Testis (tissue), 3 donors: ENCODE measurements around the gene MAGI2. TPM values are rescaled to one million over a fixed set of nuclear protein-coding genes. Genes with fewer than 3 reads are reported as not detected.

ENCODE experiments used
- DNase-seq: peaks from one replicate; pipeline ENCODE4 v3.0.0-alpha.2; 2019
- H3K27ac ChIP-seq, 2 donors: fragments of 200-600 bp; sonication (generic); one replicate each; pipeline ENCODE4 v1.5.1; 2019
- H3K27me3 ChIP-seq: fragments of 200-600 bp; sonication (generic); one replicate; pipeline ENCODE4 v1.5.1; 2019
- H3K36me3 ChIP-seq: fragments of 200-600 bp; sonication (generic); one replicate; pipeline ENCODE4 v1.5.1; 2017; ENCODE audit warnings: low read depth; ENCODE audit errors: missing control alignments
- H3K4me1 ChIP-seq: fragments of 200-600 bp; sonication (generic); one replicate; pipeline ENCODE4 v1.5.1; 2019
- H3K4me3 ChIP-seq, 2 donors: fragments of 200-600 bp; sonication (generic); one replicate each; pipeline ENCODE4 v1.5.1; 2017 to 2019
- H3K9me3 ChIP-seq: fragments of 200-600 bp; sonication (generic); one replicate; pipeline ENCODE4 v1.5.1; 2017
- POLR2A ChIP-seq: fragments of 450-650 bp; IDR thresholded peaks from one replicate; pipeline ENCODE4 v1.6.1; 2017; ENCODE audit warnings: antibody characterized with exemption, mild to moderate bottlenecking, moderate library complexity
- WGBS, 2 donors: methylation state at CpG; one replicate each; pipeline ENCODE4 v1.1.5; 2018; 5-methylcytosine and 5-hydroxymethylcytosine counted together
- intact Hi-C: fragments of 100-400 bp; cut with DNase I; formaldehyde crosslinking; loops from one replicate; pipeline ENCODE4 v1.15.1; 2023; ENCODE audit warnings: low total_unique reads
- polyA plus RNA-seq: library from polyadenylated mRNA; stranded (reverse); fragments of 350-450 nt; fragmentation: Illumina TruSeq; extraction: RNeasy Lipid Tissue Mini Kit (QIAGEN cat#74804); gene quantifications from one replicate; pipeline ENCODE4 v1.2.3, GENCODE V29; 2014; ENCODE audit warnings: low read depth, low replicate concordance; ENCODE audit not compliant: insufficient read depth
- total RNA-seq, 2 donors: library from RNA; depleted of rRNA; stranded (reverse); fragments of >200 nt; gene quantifications; one replicate each; pipeline ENCODE4 v1.2.3, GENCODE V29; 2016
- TF ChIP-seq, protein P1 (sequence below), 3 experiments: fragments of 450-650 bp in 2 of 3; fragments of 200-600 bp in 1 of 3; sonication (generic) in 1 of 3; IDR thresholded peaks; one replicate each; pipeline ENCODE4 v1.5.1; 2016 to 2019; ENCODE audit warnings: antibody characterized with exemption in 3 of 3, mild to moderate bottlenecking in 2 of 3, moderate library complexity in 1 of 3

MAGI2 gene
- total and polyA plus RNA-seq, 3 donors from 2014 or later, result 11.2 to 13.1 (median 12.4) TPM

DNA sequence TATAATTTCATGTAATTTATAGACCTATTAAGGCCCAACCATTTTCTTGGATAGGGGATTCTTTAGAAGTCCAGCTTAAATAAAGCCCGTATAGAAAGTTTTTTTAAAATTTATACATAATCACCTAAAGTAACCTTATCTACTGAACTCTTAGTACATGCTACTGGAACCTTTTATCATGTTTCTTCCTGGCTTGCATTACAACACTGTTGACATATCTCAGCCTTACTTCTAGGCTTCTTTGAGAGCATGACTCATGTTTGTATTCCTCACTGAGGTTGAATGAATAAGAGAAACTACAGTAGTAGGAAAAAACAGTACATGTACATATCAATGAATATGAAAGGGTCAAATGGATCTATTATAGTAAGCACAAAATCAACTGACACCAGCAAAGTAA is 8.2 kb upstream of the MAGI2 start:
- WGBS, 2 donors, result 83 to 88% methylated on average over 1 of the region's 1 CpG
- DNase-seq, result no peak

DNA sequence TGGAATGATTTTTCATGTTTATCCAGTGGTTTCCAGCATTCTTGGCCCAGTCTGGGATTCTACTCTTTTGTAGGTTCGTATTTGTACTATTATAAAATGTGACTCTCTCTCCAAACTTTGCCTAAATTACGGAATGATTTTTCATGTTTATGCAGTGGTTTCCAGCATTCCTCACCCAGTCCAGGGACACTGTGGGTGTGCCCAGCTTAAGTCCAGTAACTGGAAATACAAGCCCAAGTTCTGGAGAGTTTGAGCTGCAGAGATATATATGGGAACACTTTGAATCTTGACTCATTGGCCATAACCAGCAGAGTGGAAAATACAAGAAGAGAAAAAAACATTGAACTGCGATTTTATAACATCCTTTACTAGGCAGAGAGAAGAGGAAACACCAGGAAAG is 5.9 kb upstream of the MAGI2 start:
- TF ChIP-seq, protein P1, sequence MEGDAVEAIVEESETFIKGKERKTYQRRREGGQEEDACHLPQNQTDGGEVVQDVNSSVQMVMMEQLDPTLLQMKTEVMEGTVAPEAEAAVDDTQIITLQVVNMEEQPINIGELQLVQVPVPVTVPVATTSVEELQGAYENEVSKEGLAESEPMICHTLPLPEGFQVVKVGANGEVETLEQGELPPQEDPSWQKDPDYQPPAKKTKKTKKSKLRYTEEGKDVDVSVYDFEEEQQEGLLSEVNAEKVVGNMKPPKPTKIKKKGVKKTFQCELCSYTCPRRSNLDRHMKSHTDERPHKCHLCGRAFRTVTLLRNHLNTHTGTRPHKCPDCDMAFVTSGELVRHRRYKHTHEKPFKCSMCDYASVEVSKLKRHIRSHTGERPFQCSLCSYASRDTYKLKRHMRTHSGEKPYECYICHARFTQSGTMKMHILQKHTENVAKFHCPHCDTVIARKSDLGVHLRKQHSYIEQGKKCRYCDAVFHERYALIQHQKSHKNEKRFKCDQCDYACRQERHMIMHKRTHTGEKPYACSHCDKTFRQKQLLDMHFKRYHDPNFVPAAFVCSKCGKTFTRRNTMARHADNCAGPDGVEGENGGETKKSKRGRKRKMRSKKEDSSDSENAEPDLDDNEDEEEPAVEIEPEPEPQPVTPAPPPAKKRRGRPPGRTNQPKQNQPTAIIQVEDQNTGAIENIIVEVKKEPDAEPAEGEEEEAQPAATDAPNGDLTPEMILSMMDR (IDR thresholded peaks at IDR 0.05), result no peak
- no peak for TF ChIP-seq POLR2A
- no peak overlapping the region for H3K4me3 ChIP-seq
- intact Hi-C loops, result no loop called here
- DNase-seq, result peak; percentile 52
- H3K36me3 ChIP-seq, result no peaks in the 10 kb centered on the region
- H3K27ac ChIP-seq, result peak overlapping the region; percentile 8 to 64
- peaks cover 7% of the 10 kb centered on the region for H3K4me1 ChIP-seq
- WGBS, 2 donors, result 54 to 58% methylated on average over 3 of the region's 3 CpGs
- H3K9me3 ChIP-seq, result no peaks in the 10 kb centered on the region
- H3K27me3 ChIP-seq, result no peaks in the 10 kb centered on the region

More for the DNA sequence above, 8.2 kb upstream of the MAGI2 start:
- H3K4me1 ChIP-seq, result no peaks in the 10 kb centered on the region
- H3K36me3 ChIP-seq, result no peaks in the 10 kb centered on the region
- H3K4me3 ChIP-seq, result no peak overlapping the region
- intact Hi-C loops, result no loop called here
- H3K27ac ChIP-seq, result no peak overlapping the region
- no peaks in the 10 kb centered on the region for H3K27me3 ChIP-seq
- no peaks in the 10 kb centered on the region for H3K9me3 ChIP-seq
- TF ChIP-seq, protein P1 (IDR thresholded peaks at IDR 0.05), result no peak
- TF ChIP-seq POLR2A, result no peak

DNA sequence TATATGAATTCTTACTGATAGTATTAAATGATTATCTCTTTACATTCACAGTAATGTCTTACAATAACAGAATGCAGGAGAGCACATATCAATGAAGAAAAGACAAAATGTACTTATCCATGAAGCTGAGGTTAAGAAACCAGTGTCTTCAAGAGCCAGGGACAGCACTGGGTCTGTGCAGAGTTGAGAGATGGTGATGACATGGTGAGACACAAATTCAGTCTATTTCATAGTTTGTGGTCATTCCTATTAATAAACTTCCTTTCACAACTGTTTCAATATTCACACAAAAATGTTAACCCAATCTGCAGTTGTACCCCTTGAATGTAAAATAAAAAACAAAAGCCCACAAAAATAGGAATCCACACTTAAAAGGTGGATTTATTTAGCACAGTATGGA is 5.3 kb upstream of the MAGI2 start:
- TF ChIP-seq, protein P1 (IDR thresholded peaks at IDR 0.05), result no peak
- no peak for TF ChIP-seq POLR2A
- H3K4me3 ChIP-seq, result no peak overlapping the region
- intact Hi-C loops, result no loop called here
- no peak for DNase-seq
- peak overlapping the region; percentile 8 to 64 for H3K27ac ChIP-seq
- no peaks in the 10 kb centered on the region for H3K36me3 ChIP-seq
- peaks cover 7% of the 10 kb centered on the region for H3K4me1 ChIP-seq
- no peaks in the 10 kb centered on the region for H3K27me3 ChIP-seq
- H3K9me3 ChIP-seq, result no peaks in the 10 kb centered on the region

DNA sequence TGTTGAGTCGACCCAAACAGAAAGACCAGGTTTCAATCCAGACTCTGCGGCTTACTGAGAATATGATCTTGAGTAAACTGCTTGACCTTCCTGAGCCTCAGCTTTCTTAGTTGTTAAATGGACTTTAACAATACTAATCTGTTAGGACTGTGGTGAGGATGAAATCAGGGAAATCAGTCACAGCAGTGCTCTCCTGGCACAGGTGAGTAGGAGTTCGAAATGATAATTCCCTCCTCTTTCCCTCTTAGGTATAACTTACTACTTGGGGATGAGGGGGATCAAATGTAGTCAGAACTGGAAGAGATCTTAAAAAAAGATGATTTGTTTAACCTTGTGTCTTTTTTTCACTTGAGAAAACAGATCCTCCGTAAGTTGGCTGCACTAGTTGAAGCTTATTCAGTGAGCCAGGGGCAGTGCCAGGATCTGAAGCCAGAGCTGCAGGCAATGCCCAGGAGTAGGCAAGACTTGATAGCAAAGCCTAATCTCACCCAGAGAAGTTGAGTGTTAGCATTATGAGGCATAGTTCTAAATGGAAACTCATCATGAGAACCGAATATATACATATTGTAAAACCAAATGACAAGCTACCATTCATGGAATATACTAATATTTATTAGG is 1.8 kb upstream of the MAGI2 start:
- intact Hi-C loops, result no loop called here
- Histone ChIP-seq H3K27me3 (no peaks in the 10 kb centered on the region), H3K9me3 (no peaks in the 10 kb centered on the region), H3K27ac (peak overlapping the region; percentile 94 to 96), H3K4me3 (peak overlapping the region in 1 of 2 donors; percentile 75), H3K4me1 (peaks cover 7% of the 10 kb centered on the region), H3K36me3 (no peaks in the 10 kb centered on the region)
- DNase-seq, result no peak
- 53 to 56% methylated on average over 5 of the region's 5 CpGs for WGBS, 2 donors
- TF ChIP-seq POLR2A, result no peak

DNA sequence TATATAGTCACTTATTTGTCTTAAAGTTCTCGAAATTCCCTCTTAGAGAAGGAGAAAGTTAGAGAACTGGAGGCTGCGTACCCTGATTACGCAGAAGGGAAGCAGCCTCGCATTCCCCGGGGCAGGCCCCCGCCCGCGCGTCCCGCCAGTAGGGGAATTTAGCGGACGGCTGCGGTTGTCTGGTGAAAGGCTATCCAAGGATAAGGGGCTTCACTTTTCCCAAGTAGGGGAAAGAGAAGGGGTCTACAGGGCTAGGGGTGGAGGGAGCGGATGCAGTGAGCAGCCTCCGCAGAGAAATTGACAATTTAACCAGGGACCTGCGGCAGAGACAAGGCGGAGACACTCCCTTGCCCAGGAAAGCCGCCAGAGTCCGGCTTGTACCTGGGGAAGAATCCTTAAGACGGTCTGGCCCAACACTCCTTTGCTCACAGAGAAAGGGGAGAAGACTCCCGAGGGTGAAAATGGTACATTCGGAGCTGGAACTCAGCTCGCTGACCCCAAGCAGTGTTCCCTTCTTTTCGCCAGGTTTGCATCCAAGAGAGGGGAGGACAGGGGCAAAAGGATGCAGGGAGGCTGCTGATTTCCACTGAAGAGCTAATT is 994 bp upstream of the MAGI2 start:
- TF ChIP-seq, protein P1 (IDR thresholded peaks at IDR 0.05), result no peak
- TF ChIP-seq POLR2A, result no peak
- Histone ChIP-seq H3K4me3 (peak overlapping the region; percentile 75 to 78), H3K36me3 (no peaks in the 10 kb centered on the region), H3K27me3 (no peaks in the 10 kb centered on the region), H3K9me3 (no peaks in the 10 kb centered on the region), H3K4me1 (peaks cover 7% of the 10 kb centered on the region), H3K27ac (peak overlapping the region; percentile 94 to 96)
- 2 to 4% methylated on average over 24 of the region's 24 CpGs for WGBS, 2 donors
- intact Hi-C loops, result no loop called here
- peak; percentile 37 for DNase-seq
